ENCODE measurements around the gene ATP5MK. TPM values are rescaled to one million over a fixed set of nuclear protein-coding genes. Genes with fewer than 3 reads are reported as not detected.

The ATP5MK gene
- total RNA-seq, 1 experiment from 2014 or later: 307 TPM

DNA sequence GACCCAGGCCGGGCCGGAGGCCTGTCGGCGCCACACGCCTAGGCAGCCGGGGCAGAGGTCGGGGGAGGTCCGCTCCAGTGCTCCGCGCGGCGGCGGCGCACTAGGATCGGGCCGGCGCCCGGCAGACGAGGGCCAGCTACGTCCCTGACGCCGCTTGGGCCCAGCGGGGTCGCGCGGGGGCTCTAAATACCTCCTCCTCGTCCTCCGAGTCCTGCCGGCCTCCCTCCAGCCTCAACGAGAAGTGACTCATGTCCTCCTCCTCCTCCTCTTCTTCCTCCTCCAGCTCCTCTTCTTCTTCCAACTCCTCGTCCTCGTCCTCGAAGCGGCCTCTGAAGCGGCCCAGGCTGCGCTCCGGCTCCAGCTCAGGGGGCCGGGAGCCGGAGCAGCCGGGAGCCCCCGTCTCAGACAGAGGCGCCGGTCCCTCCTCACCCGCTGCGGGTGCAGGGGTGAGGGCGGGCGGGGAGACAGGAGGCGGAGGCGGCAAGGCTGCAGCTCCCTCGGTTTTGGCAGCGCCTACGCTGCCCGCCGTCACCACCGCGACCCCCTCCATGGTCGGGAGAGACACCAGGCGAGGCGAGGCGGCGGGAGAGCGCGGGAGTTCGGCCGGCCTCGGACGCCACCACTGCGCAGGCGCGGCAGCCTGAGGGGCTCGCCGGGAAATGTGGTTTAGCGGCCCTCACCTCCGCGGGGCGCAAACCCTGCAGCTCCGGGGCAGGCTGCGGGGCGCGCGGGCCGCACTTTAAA is 45.6 kb downstream of the ATP5MK start, which contains the start of gene PCGF6 (continued):
- TF ChIP-seq ZMAT4 (CRISPR knock-in tag; IDR thresholded peaks at IDR 0.05) (no peak), MYBL2 (CRISPR knock-in tag; IDR thresholded peaks at IDR 0.05) (no peak), ESRRA (CRISPR knock-in tag; IDR thresholded peaks at IDR 0.05; ENCODE audit: borderline replicate concordance) (no peak), GRHL2 (CRISPR knock-in tag; IDR thresholded peaks at IDR 0.05; ENCODE audit: insufficient replicate concordance, severe bottlenecking) (no peak), TCF7 (CRISPR knock-in tag; IDR thresholded peaks at IDR 0.05; ENCODE audit: low read depth) (no peak), CBFB (CRISPR knock-in tag; IDR thresholded peaks at IDR 0.05; ENCODE audit: low read depth) (peak; percentile 71; the same call in 1 of the 2 replicates), FOXJ3 (CRISPR knock-in tag; IDR thresholded peaks at IDR 0.05; ENCODE audit: borderline replicate concordance) (no peak), IRF2 (CRISPR knock-in tag; IDR thresholded peaks at IDR 0.05; ENCODE audit: borderline replicate concordance, low read depth) (no peak), ZNF425 (CRISPR knock-in tag; conservative IDR thresholded peaks at IDR 0.05) (no peak), GTF2I (CRISPR knock-in tag; conservative IDR thresholded peaks at IDR 0.05) (no peak), CREB1 (CRISPR knock-in tag; IDR thresholded peaks at IDR 0.05) (no peak), FOXP1 (CRISPR knock-in tag; IDR thresholded peaks at IDR 0.05; ENCODE audit: borderline replicate concordance) (peak; percentile 45; the same call in 1 of the 2 replicates), ATF3 (CRISPR knock-in tag; conservative IDR thresholded peaks at IDR 0.05) (no peak), EMX1 (CRISPR knock-in tag; IDR thresholded peaks at IDR 0.05) (no peak), TP53 (CRISPR knock-in tag; IDR thresholded peaks at IDR 0.05) (no peak), ZNF416 (CRISPR knock-in tag; IDR thresholded peaks at IDR 0.05) (no peak), OVOL2 (CRISPR knock-in tag; IDR thresholded peaks at IDR 0.05; ENCODE audit: borderline replicate concordance) (no peak), NR1H2 (CRISPR knock-in tag; IDR thresholded peaks at IDR 0.05) (no peak), ATF1 (CRISPR knock-in tag; IDR thresholded peaks at IDR 0.05) (no peak)
- TF ChIP-seq, protein P1, sequence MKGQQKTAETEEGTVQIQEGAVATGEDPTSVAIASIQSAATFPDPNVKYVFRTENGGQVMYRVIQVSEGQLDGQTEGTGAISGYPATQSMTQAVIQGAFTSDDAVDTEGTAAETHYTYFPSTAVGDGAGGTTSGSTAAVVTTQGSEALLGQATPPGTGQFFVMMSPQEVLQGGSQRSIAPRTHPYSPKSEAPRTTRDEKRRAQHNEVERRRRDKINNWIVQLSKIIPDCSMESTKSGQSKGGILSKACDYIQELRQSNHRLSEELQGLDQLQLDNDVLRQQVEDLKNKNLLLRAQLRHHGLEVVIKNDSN (CRISPR knock-in tag; IDR thresholded peaks at IDR 0.05): no peak
- TF ChIP-seq, protein P2, sequence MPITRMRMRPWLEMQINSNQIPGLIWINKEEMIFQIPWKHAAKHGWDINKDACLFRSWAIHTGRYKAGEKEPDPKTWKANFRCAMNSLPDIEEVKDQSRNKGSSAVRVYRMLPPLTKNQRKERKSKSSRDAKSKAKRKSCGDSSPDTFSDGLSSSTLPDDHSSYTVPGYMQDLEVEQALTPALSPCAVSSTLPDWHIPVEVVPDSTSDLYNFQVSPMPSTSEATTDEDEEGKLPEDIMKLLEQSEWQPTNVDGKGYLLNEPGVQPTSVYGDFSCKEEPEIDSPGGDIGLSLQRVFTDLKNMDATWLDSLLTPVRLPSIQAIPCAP (CRISPR knock-in tag; IDR thresholded peaks at IDR 0.05): 0 out of 2 replicates have a peak, but pooled peaks have one; percentile 16

DNA sequence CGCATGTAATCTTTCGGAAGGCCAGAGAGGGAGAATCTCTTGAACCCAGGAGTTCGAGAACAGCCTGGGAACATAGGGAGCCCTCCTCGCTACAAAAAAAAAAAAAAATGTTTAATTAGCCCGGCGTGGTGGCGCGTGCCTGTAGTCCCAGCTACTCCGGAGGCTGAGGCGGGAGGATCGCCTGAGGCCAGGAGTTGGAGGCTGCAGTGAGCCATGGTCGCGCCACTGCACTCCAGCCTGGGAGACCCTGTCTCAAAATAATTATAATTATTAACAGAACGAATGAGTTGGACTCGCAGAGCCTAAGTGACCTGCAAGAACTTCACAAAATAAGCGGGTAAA is 46.1 kb downstream of the ATP5MK start:
- ATAC-seq (no peak), DNase-seq (ENCODE audit: low spot score) (no peak)
- no peak overlapping the region for H3K27ac Mint-ChIP-seq
- H3K4me1 Mint-ChIP-seq: peaks cover 10% of the 10 kb centered on the region
- peaks cover 24% of the 10 kb centered on the region for H3K36me3 Mint-ChIP-seq
- TF ChIP-seq ZNF121 (CRISPR knock-in tag; IDR thresholded peaks at IDR 0.05): no peak
- no peak for TF ChIP-seq AR (CRISPR knock-in tag; IDR thresholded peaks at IDR 0.05)
- TF ChIP-seq GTF2I (CRISPR knock-in tag; conservative IDR thresholded peaks at IDR 0.05): peak; percentile 34; the same call in 1 of the 2 replicates
- peak overlapping the region; percentile 87 for H3K4me3 Mint-ChIP-seq
- CTCF ChIA-PET: interaction anchor here (0.8 to 1.6 kb wide), 4 partner anchors 51 to 135 kb away, joined by 3 to 6 read pairs (median 4); no protein-coding TSS in a partner anchor
- H3K9me3 Mint-ChIP-seq: no peaks in the 10 kb centered on the region
- no peaks in the 10 kb centered on the region for H3K27me3 Mint-ChIP-seq (ENCODE audit: low read depth)
- POLR2A ChIA-PET: interaction anchor here (0.7 to 1.3 kb wide), 3 partner anchors 17 to 427 kb away, joined by 3 to 5 read pairs (median 4); partner anchors contain the start of gene TAF5
